Neutrophil (primary cell): Measurements from ENCODE around the gene STIL.

ENCODE experiments used
- H3K27ac ChIP-seq: fragments of 200-600 bp; sonication (generic); 2 replicates; pipeline ENCODE4 v1.5.1; 2016; ENCODE audit warnings: mild to moderate bottlenecking, moderate library complexity
- H3K27me3 ChIP-seq: fragments of 200-600 bp; sonication (generic); 2 replicates; pipeline ENCODE4 v1.6.0; 2016; ENCODE audit warnings: mild to moderate bottlenecking
- H3K36me3 ChIP-seq: fragments of 200-600 bp; sonication (generic); 2 replicates; pipeline ENCODE4 v1.5.1; 2017
- H3K4me1 ChIP-seq, 2 experiments: fragments of 200-600 bp in 1 of 2; sonication (generic) in 1 of 2; 1 replicate in 1 of 2; 2 replicates in 1 of 2; pipeline versions ENCODE4 v1.5.1 to v1.6.1; 2013 to 2016; ENCODE audit warnings: low read depth in 1 of 2, low read length in 1 of 2, mild to moderate bottlenecking in 1 of 2, moderate library complexity in 1 of 2; ENCODE audit not compliant: control insufficient read depth in 1 of 2, insufficient read depth in 1 of 2
- H3K4me3 ChIP-seq, 2 experiments: fragments of 200-600 bp in 1 of 2; sonication (generic) in 1 of 2; 1 replicate in 1 of 2; 2 replicates in 1 of 2; pipeline ENCODE4 v1.5.1; 2013 to 2016; ENCODE audit warnings: low read depth in 1 of 2, low read length in 1 of 2, mild to moderate bottlenecking in 1 of 2, moderate library complexity in 1 of 2
- H3K9me3 ChIP-seq: fragments of 200-600 bp; sonication (generic); 2 replicates; pipeline ENCODE4 v1.5.1; 2016
- CTCF ChIP-seq: fragments of 200-600 bp; sonication (generic); IDR thresholded peaks from 2 replicates; pipeline ENCODE4 v1.5.1; 2016; ENCODE audit warnings: antibody characterized with exemption

STIL gene

GRCh38 chr1:47231301-47232186, 82.4 kb downstream of the STIL start:
- peaks cover 19 to 32% of the 10 kb centered on the region in 2 experiments for H3K4me1 ChIP-seq
- H3K9me3 ChIP-seq: no peaks in the 10 kb centered on the region
- no peaks in the 10 kb centered on the region for H3K36me3 ChIP-seq
- peak overlapping the region; percentile 62 to 70 for H3K4me3 ChIP-seq
- no peak overlapping the region for H3K27ac ChIP-seq
- peaks cover 100% of the 10 kb centered on the region for H3K27me3 ChIP-seq
- no peak for TF ChIP-seq CTCF

DNA sequence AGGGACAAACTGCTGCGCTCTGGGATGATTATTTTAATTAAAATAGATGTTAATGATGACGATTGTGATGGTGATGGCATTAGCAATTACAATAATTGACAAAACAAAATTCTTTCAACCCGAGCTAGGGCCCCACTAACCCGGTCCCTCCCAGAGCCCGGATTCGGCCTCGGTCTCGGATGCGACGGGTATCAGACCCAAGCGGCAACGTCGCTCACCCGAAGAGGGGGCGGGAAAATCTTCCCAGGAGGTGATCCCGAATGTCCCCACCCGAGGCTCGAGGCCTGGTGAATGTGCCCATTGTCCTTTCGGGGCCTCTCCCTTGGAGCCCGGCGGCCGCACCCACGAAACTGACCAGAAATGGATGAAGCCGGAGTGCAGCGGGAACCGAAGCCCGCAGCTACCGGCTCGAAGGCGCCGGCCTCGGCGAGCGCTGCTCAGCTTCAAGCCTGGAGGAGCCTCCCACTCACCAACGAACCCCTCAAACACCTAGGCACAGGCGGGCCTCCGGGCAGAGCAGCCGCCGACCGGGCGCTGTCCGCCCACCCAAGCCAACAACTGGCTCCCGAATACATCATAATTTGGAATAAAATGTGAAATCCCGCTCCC, 83.2 kb downstream of the STIL start:
- H3K4me1 ChIP-seq: peaks cover 19 to 34% of the 10 kb centered on the region in 2 experiments
- H3K27ac ChIP-seq: no peak overlapping the region
- no peaks in the 10 kb centered on the region for H3K36me3 ChIP-seq
- TF ChIP-seq CTCF: no peak
- peak overlapping the region; percentile 8 to 70 for H3K4me3 ChIP-seq
- H3K27me3 ChIP-seq: peaks cover 100% of the 10 kb centered on the region
- H3K9me3 ChIP-seq: no peaks in the 10 kb centered on the region

DNA sequence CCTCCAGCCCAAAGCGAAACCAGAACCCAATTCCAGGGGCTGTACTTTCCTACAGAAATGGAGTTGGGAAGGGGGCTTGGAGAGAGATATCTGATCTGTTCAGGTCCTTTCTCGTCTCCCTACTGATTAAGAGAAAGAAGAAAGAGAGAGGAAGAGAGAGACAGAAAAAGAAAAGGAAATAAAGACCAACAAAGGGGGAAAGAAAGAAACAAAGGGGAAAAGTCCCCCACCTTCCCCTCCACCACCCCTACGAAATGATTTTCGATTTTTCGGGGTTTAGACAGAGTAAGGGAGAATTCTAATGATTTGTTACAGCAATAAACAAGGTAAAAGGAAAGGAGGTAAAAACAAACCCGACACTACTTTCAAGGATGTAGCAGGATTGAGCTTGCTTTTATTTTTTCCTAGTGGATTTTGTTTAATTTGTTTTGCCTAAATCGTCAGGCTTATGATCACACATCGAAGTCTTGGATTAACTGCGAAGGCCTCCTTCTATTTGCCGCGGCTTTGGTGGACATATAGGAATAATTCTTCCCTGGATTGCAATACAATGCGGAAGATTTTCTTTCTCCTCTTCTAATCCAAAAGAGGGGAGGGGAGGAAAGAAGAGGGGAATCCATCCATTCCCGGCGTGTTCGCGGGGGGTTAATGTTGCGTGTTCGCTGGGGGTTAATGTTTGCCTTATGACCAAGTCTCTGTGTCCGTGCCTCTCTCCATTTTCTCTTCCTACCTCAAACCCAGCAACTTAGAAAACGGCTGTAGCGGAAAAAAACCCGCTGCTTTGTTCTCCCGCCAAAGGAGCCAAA, 83.9 kb downstream of the STIL start:
- no peaks in the 10 kb centered on the region for H3K36me3 ChIP-seq
- no peak for TF ChIP-seq CTCF
- H3K4me1 ChIP-seq: peaks cover 19 to 40% of the 10 kb centered on the region in 2 experiments
- peak overlapping the region; percentile 8 to 70 for H3K4me3 ChIP-seq
- H3K9me3 ChIP-seq: no peaks in the 10 kb centered on the region
- peaks cover 100% of the 10 kb centered on the region for H3K27me3 ChIP-seq
- no peak overlapping the region for H3K27ac ChIP-seq

- H3K27ac ChIP-seq: no peak overlapping the region
- H3K4me1 ChIP-seq: peaks cover 19 to 42% of the 10 kb centered on the region in 2 experiments
- no peaks in the 10 kb centered on the region for H3K9me3 ChIP-seq
- no peak for TF ChIP-seq CTCF
- H3K27me3 ChIP-seq: peaks cover 100% of the 10 kb centered on the region
- no peaks in the 10 kb centered on the region for H3K36me3 ChIP-seq
- no peak overlapping the region for H3K4me3 ChIP-seq
Observed at GRCh38 chr1:47229031-47229885, 84.7 kb downstream of the STIL start.

DNA sequence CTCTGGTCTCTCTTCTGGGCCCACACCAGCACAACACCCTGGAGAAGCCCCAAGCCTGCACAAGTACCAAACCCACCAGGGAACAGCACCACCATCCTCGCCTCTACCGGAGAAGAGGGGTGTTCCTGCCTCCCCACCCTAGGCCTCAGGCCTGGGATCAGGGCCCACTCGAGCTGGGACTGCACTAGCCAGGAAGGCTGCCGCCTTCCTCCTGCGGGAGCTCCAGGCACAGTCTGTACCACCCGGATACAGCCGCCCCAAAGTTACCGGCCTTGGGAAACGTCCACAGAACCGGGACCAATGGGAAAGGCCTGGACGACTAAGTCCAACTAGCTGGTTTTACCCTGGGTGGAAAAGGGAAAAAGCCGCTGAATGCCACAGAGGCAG, 85.3 kb downstream of the STIL start:
- no peak overlapping the region for H3K27ac ChIP-seq
- peaks cover 19 to 42% of the 10 kb centered on the region in 2 experiments for H3K4me1 ChIP-seq
- no peaks in the 10 kb centered on the region for H3K36me3 ChIP-seq
- no peak for TF ChIP-seq CTCF
- no peak overlapping the region for H3K4me3 ChIP-seq
- no peaks in the 10 kb centered on the region for H3K9me3 ChIP-seq
- peaks cover 100% of the 10 kb centered on the region for H3K27me3 ChIP-seq
